ENCODE data around the gene SCAF8. TPM values are rescaled to one million over a fixed set of nuclear protein-coding genes. Genes with fewer than 3 reads are reported as not detected.
"Not testable (repeated sequence)": the region's sequence is repeated elsewhere in the genome, so short reads cannot be mapped to it uniquely, and the experiment has no call there.

SCAF8 gene
- total and polyA plus RNA-seq, 2 of the 4 experiments (the other 2 are of a cell fraction), result 16.1 to 23.5 TPM

GRCh38 chr6:154744029-154744745 lies 11.0 kb downstream of the SCAF8 start:
- CTCF ChIA-PET, result not testable (repeated sequence)

More at GRCh38 chr6:154744029-154744745, 11.0 kb downstream of the SCAF8 start:
- H3K4me3 ChIP-seq (ENCODE audit: insufficient read depth, low read depth, low read length); H3K18ac ChIP-seq (ENCODE audit: low read depth, low read length); H4K8ac ChIP-seq (ENCODE audit: low read depth in 2 of 2, low read length in 2 of 2); H3K9me3 ChIP-seq (ENCODE audit: control insufficient read depth, insufficient read depth, low read length); H2BK5ac ChIP-seq (ENCODE audit: low read depth, low read length, poor library complexity, severe bottlenecking); H3K27ac ChIP-seq (ENCODE audit: insufficient read depth, low read length); DNase-seq; dilution Hi-C loops (cut with HindIII; ENCODE audit: low sequenced_read_pairs, unreplicated experiment); POLR2A ChIA-PET (ENCODE audit: unreplicated experiment); in situ Hi-C loops (cut with MboI; ENCODE audit: low sequenced_read_pairs); H2BK120ac ChIP-seq (ENCODE audit: low read depth, low read length); H2AK5ac ChIP-seq (ENCODE audit: low read depth, low read length); H3K4me1 ChIP-seq (ENCODE audit: control insufficient read depth, insufficient read depth, low read length); H3K36me3 ChIP-seq (ENCODE audit: control insufficient read depth, insufficient read depth, low read length); BruUV-seq (replicated peaks); H3K4ac ChIP-seq (ENCODE audit: low read depth, low read length); ATAC-seq (ENCODE audit: low read depth); H3K56ac ChIP-seq (ENCODE audit: extremely low read depth, insufficient read depth, low read length); intact Hi-C loops (cut with micrococcal nuclease); H4K91ac ChIP-seq (ENCODE audit: insufficient read depth, low read depth, low read length); H3K4me2 ChIP-seq (ENCODE audit: low read depth, low read length); H3K9ac ChIP-seq (ENCODE audit: low read depth, low read length); H2AK9ac ChIP-seq (replicated peaks; ENCODE audit: low read depth, low read length, poor library complexity); H4K5ac ChIP-seq (ENCODE audit: low read depth, low read length); H3K9me1 ChIP-seq (ENCODE audit: insufficient read depth, low read length); H2BK15ac ChIP-seq (ENCODE audit: low read depth, low read length); H2AFZ ChIP-seq (replicated peaks; ENCODE audit: low read length, poor library complexity); H3K23ac ChIP-seq (ENCODE audit: low read depth, low read length); H3K14ac ChIP-seq (replicated peaks; ENCODE audit: low read depth, low read length); H2BK20ac ChIP-seq (ENCODE audit: low read depth, low read length); H3K27me3 ChIP-seq (ENCODE audit: control insufficient read depth, insufficient read depth, low read length): not testable (repeated sequence)
- 92% methylated on average over 2 of the region's 7 CpGs; no CpG with 5 or more reads in 1 of the 2 experiments for WGBS, 2 experiments (ENCODE audit: extremely low coverage in 2 of 2, insufficient read length in 1 of 2)
- Histone ChIP-seq H3K79me1 (ENCODE audit: low read depth in 1 of 2, low read length in 2 of 2) (peaks cover 0 to 47% of the 10 kb centered on the region in 2 experiments; a peak in 2 of 4 replicates), H4K20me1 (ENCODE audit: insufficient read depth, low read length) (peaks cover 85% of the 10 kb centered on the region)
